ENCODE measurements around the gene RBL1. TPM values are rescaled to one million over a fixed set of nuclear protein-coding genes. Genes with fewer than 3 reads are reported as not detected.

Gene RBL1
- total RNA-seq, 1 donor from 2014 or later, result 9.0 TPM

- Mint-ChIP-seq H3K4me1 (no peaks in the 10 kb centered on the region), H3K4me3 (no peak overlapping the region), H3K36me3 (no peaks in the 10 kb centered on the region), H3K27me3 (ENCODE audit: low read depth) (no peaks in the 10 kb centered on the region), H3K9me3 (no peaks in the 10 kb centered on the region), H3K27ac (no peak overlapping the region)
- TF ChIP-seq CTCF (IDR thresholded peaks at IDR 0.05; ENCODE audit: unreplicated experiment), result no peak
- DNase-seq (ENCODE audit: low spot score in 2 of 2, unreplicated experiment in 2 of 2), result no peak
These were observed 18.2 kb upstream of the RBL1 start for GRCh38 chr20:37114012-37114411.

GRCh38 chr20:37111926-37112455 is 16.2 kb upstream of the RBL1 start:
- no peak for TF ChIP-seq CTCF (IDR thresholded peaks at IDR 0.05; ENCODE audit: unreplicated experiment)
- no peaks in the 10 kb centered on the region for H3K4me1 Mint-ChIP-seq
- DNase-seq (ENCODE audit: low spot score in 2 of 2, unreplicated experiment in 2 of 2), result no peak
- no peak overlapping the region for H3K27ac Mint-ChIP-seq
- H3K4me3 Mint-ChIP-seq, result no peak overlapping the region
- H3K36me3 Mint-ChIP-seq, result no peaks in the 10 kb centered on the region
- no peaks in the 10 kb centered on the region for H3K27me3 Mint-ChIP-seq (ENCODE audit: low read depth)
- H3K9me3 Mint-ChIP-seq, result no peaks in the 10 kb centered on the region

- no peaks in the 10 kb centered on the region for H3K4me1 Mint-ChIP-seq
These were observed 12.9 kb upstream of the RBL1 start for GRCh38 chr20:37108676-37109075.

GRCh38 chr20:37102571-37102970 is 6.8 kb upstream of the RBL1 start:
- Mint-ChIP-seq H3K4me1 (no peaks in the 10 kb centered on the region), H3K27me3 (ENCODE audit: low read depth) (no peaks in the 10 kb centered on the region), H3K27ac (no peak overlapping the region), H3K9me3 (no peaks in the 10 kb centered on the region), H3K4me3 (no peak overlapping the region), H3K36me3 (no peaks in the 10 kb centered on the region)
- no peak for TF ChIP-seq CTCF (IDR thresholded peaks at IDR 0.05; ENCODE audit: unreplicated experiment)
- no peak for DNase-seq (ENCODE audit: low spot score in 2 of 2, unreplicated experiment in 2 of 2)

More at GRCh38 chr20:37108676-37109075, 12.9 kb upstream of the RBL1 start:
- Mint-ChIP-seq H3K27me3 (ENCODE audit: low read depth) (no peaks in the 10 kb centered on the region), H3K36me3 (no peaks in the 10 kb centered on the region), H3K27ac (no peak overlapping the region), H3K9me3 (no peaks in the 10 kb centered on the region), H3K4me3 (no peak overlapping the region)
- TF ChIP-seq CTCF (IDR thresholded peaks at IDR 0.05; ENCODE audit: unreplicated experiment), result no peak
- DNase-seq (ENCODE audit: low spot score in 2 of 2, unreplicated experiment in 2 of 2), result no peak

- no peak for DNase-seq (ENCODE audit: low spot score in 2 of 2, unreplicated experiment in 2 of 2)
- H3K4me3 Mint-ChIP-seq, result peak overlapping the region; percentile 100
- no peaks in the 10 kb centered on the region for H3K27me3 Mint-ChIP-seq (ENCODE audit: low read depth)
- no peaks in the 10 kb centered on the region for H3K9me3 Mint-ChIP-seq
- no peaks in the 10 kb centered on the region for H3K36me3 Mint-ChIP-seq
- H3K27ac Mint-ChIP-seq, result peak overlapping the region; percentile 99
- peaks cover 11% of the 10 kb centered on the region for H3K4me1 Mint-ChIP-seq
- TF ChIP-seq CTCF (IDR thresholded peaks at IDR 0.05; ENCODE audit: unreplicated experiment), result no peak
These were observed 731 bp upstream of the RBL1 start for GRCh38 chr20:37096415-37097041.
